NCI-H187 (cell line): ENCODE measurements around the gene CSTF2.

Experiments
- DNase-seq, 2 experiments: peaks; one replicate each; lab custom pipeline; 2025; lab: John Stamatoyannopoulos, UW

CSTF2 gene

GRCh38 chrX:100871594-100872560, 51.7 kb downstream of the CSTF2 start:
- DNase-seq, result no peak

- no peak for DNase-seq
Measured at GRCh38 chrX:100874325-100874724, 54.1 kb downstream of the CSTF2 start, which contains the start of gene NOX1. Gene NOX1 (minus strand): TSS chrX:100874359. CDS start chrX:100874139, 220 bp downstream.

GRCh38 chrX:100880368-100880767, 60.2 kb downstream of the CSTF2 start:
- no peak for DNase-seq

GRCh38 chrX:100883654-100884053, 63.5 kb downstream of the CSTF2 start:
- no peak for DNase-seq
